HepG2 (cell line): ENCODE measurements around the gene KCNH1. TPM values are rescaled to one million over a fixed set of nuclear protein-coding genes. Genes with fewer than 3 reads are reported as not detected.

ENCODE experiments used
- ATAC-seq: fragments of 200-7000 bp; cut with Tn5 transposase; 3 replicates; pipeline ENCODE4 v1.9.1; 2020; ENCODE audit warnings: mild to moderate bottlenecking, moderate library complexity
- BruUV-seq: library from RNA; stranded (reverse); fragments of 400-500 nt; replicated peaks from 2 replicates; lab custom pipeline; 2021; lab: Mats Ljungman, UMichigan
- CTCF ChIA-PET: fragments of 300-600 bp; formaldehyde crosslinking; extraction: SDS; loops from one replicate; lab custom pipeline; 2021; ENCODE audit warnings: low total read pairs, inconsistent platforms, low intra/inter-chr PET ratio; lab: Yijun Ruan, JAX
- POLR2A ChIA-PET: fragments of 350-600 bp; sonication (Branson Sonifier 250); formaldehyde crosslinking; loops from one replicate; lab custom pipeline; 2020; ENCODE audit warnings: antibody characterized with exemption, inconsistent platforms; lab: Yijun Ruan, JAX
- DNase-seq: peaks from one replicate; pipeline ENCODE4 v3.0.0-alpha.2; 2015; ENCODE audit warnings: low spot score
- FAIRE-seq: peaks from 3 replicates; lab custom pipeline; 2011; peaks lifted over from hg19 to GRCh38; lab: Jason Lieb, UNC
- H2AFZ ChIP-seq: one replicate; pipeline ENCODE4 v1.6.1; 2011; ENCODE audit warnings: low read length, inconsistent platforms
- H3K27ac ChIP-seq: fragments of 300-600 bp; 3 replicates; pipeline ENCODE4 v1.8.0; 2011; ENCODE audit warnings: mixed run types, mild to moderate bottlenecking, mixed read lengths, low read length, inconsistent platforms; ENCODE audit not compliant: insufficient read depth; ENCODE audit errors: extremely low read length
- H3K27me3 ChIP-seq, 2 experiments: fragments of 200-600 bp in 1 of 2; 2 replicates in 1 of 2; 3 replicates in 1 of 2; pipeline versions ENCODE4 v1.6.0 to v1.8.0; 2011; ENCODE audit warnings: low read length in 2 of 2, mild to moderate bottlenecking in 2 of 2, moderate library complexity in 2 of 2, inconsistent platforms in 1 of 2; ENCODE audit not compliant: insufficient read depth in 2 of 2, control insufficient read depth in 1 of 2
- H3K36me3 ChIP-seq, 2 experiments: fragments of 200-600 bp in 1 of 2; replicated peaks in 1 of 2; 2 replicates in 1 of 2; 3 replicates in 1 of 2; pipeline versions ENCODE4 v1.5.1 to v1.8.0; 2011; ENCODE audit warnings: low read length in 2 of 2, inconsistent platforms in 1 of 2; ENCODE audit not compliant: insufficient read depth in 2 of 2, control insufficient read depth in 1 of 2
- H3K4me1 ChIP-seq: 2 replicates; pipeline ENCODE4 v1.5.1; 2012; ENCODE audit warnings: low read length, inconsistent platforms; ENCODE audit not compliant: insufficient read depth
- H3K4me2 ChIP-seq: 2 replicates; pipeline ENCODE4 v1.6.0; 2011; ENCODE audit warnings: low read depth, low read length, inconsistent platforms
- H3K4me3 ChIP-seq, 3 experiments: fragments of 200-600 bp in 1 of 3; sonication (generic), shearing (Covaris generic) in 1 of 3; replicated peaks in 1 of 3; 2 replicates each; pipeline ENCODE4 v1.5.1; 2011 to 2016; ENCODE audit warnings: low read length in 3 of 3, inconsistent platforms in 2 of 3, low read depth in 2 of 3, mild to moderate bottlenecking in 2 of 3, control low read depth in 1 of 3, mixed read lengths in 1 of 3; ENCODE audit not compliant: insufficient read depth in 1 of 3
- H3K79me2 ChIP-seq: one replicate; pipeline ENCODE4 v1.6.1; 2011; ENCODE audit warnings: low read length, inconsistent platforms; ENCODE audit not compliant: insufficient read depth
- H3K9ac ChIP-seq: 2 replicates; pipeline ENCODE4 v1.6.0; 2011; ENCODE audit warnings: mild to moderate bottlenecking, low read depth, low read length, inconsistent platforms; ENCODE audit not compliant: insufficient read depth
- H3K9me3 ChIP-seq: 2 replicates; pipeline ENCODE4 v1.5.1; 2012; ENCODE audit warnings: mild to moderate bottlenecking, low read length
- H4K20me1 ChIP-seq: 2 replicates; pipeline ENCODE4 v1.6.0; 2011; ENCODE audit warnings: inconsistent platforms, mild to moderate bottlenecking, low read length, moderate library complexity; ENCODE audit not compliant: insufficient read depth
- ATF7 ChIP-seq, 2 experiments: fragments of 450-650 bp in 1 of 2; sonication (generic) in 1 of 2; formaldehyde crosslinking in 1 of 2; IDR thresholded peaks; 2 replicates each; pipeline versions ENCODE4 v1.4.0 to v1.6.1; 2016 to 2020; ENCODE audit warnings: antibody characterized with exemption in 1 of 2, mild to moderate bottlenecking in 1 of 2, missing genetic modification reagents in 1 of 2
- CHCHD3 ChIP-seq: sonication (generic); formaldehyde crosslinking; IDR thresholded peaks from 2 replicates; pipeline ENCODE4 v1.8.0; 2022; ENCODE audit warnings: mild to moderate bottlenecking, missing genetic modification reagents, moderate library complexity
- CREB1 ChIP-seq, 2 experiments: fragments of 450-650 bp in 1 of 2; IDR thresholded peaks; 2 replicates each; pipeline ENCODE4 v1.6.1; 2016 to 2017; ENCODE audit warnings: control low read depth in 1 of 2, mild to moderate bottlenecking in 1 of 2, missing compliant biosample characterization in 1 of 2, missing genetic modification characterization in 1 of 2
- NPAS2 ChIP-seq: sonication (generic); formaldehyde crosslinking; IDR thresholded peaks from 2 replicates; pipeline ENCODE4 v1.8.0; 2022; ENCODE audit warnings: mild to moderate bottlenecking, missing genetic modification reagents, borderline replicate concordance
- PLRG1 ChIP-seq: fragments of 450-650 bp; conservative IDR thresholded peaks from 2 replicates; pipeline ENCODE4 v1.6.1; 2016
- RFXAP ChIP-seq: sonication (generic); formaldehyde crosslinking; IDR thresholded peaks from 2 replicates; pipeline ENCODE4 v1.4.0; 2020; ENCODE audit warnings: missing genetic modification reagents, borderline replicate concordance
- SMARCC2 ChIP-seq: fragments of 450-650 bp; IDR thresholded peaks from 2 replicates; pipeline ENCODE4 v1.6.1; 2017; ENCODE audit warnings: antibody characterized with exemption, mild to moderate bottlenecking
- ZFP1 ChIP-seq: IDR thresholded peaks from 2 replicates; pipeline ENCODE4 v1.6.1; 2016
- ZNF205 ChIP-seq: IDR thresholded peaks from 2 replicates; pipeline ENCODE4 v1.6.1; 2018; ENCODE audit warnings: missing biosample characterization, missing genetic modification reagents
- ZNF260 ChIP-seq: sonication (generic); formaldehyde crosslinking; IDR thresholded peaks from 2 replicates; pipeline ENCODE4 v1.4.0; 2020; ENCODE audit warnings: missing genetic modification reagents, low read depth, mild to moderate bottlenecking, borderline replicate concordance
- ZNF329 ChIP-seq: sonication (generic); formaldehyde crosslinking; IDR thresholded peaks from 2 replicates; pipeline ENCODE4 v1.9.0; 2021; ENCODE audit warnings: low read depth, mild to moderate bottlenecking, missing genetic modification reagents
- ZNF383 ChIP-seq: sonication (generic); formaldehyde crosslinking; IDR thresholded peaks from 2 replicates; pipeline ENCODE4 v1.4.0; 2020; ENCODE audit warnings: missing genetic modification reagents, mild to moderate bottlenecking, borderline replicate concordance
- ZNF574 ChIP-seq: sonication (generic); formaldehyde crosslinking; IDR thresholded peaks from 2 replicates; pipeline ENCODE4 v1.4.0; 2020; ENCODE audit warnings: missing genetic modification reagents
- ZSCAN12 ChIP-seq: sonication (generic); formaldehyde crosslinking; IDR thresholded peaks from 2 replicates; pipeline ENCODE4 v1.9.0; 2021; ENCODE audit warnings: mild to moderate bottlenecking, missing genetic modification reagents
- WGBS: methylation state at CpG from one replicate; pipeline ENCODE4 v1.1.6; 2017; ENCODE audit warnings: low lambda C conversion rate; 5-methylcytosine and 5-hydroxymethylcytosine counted together
- in situ Hi-C: cut with HindIII; loops from 2 replicates; pipeline ENCODE4 v1.10.0; 2017; ENCODE audit warnings: low pct_unique_long_range_greater_than_20kb; ENCODE audit not compliant: extremely low pct_ligation_motif_present
- intact Hi-C: fragments of 100-400 bp; cut with micrococcal nuclease; formaldehyde crosslinking; loops from one replicate; pipeline ENCODE4 v1.10.0; 2022; ENCODE audit not compliant: unreplicated experiment
- polyA plus RNA-seq, 8 experiments: library from polyadenylated mRNA; depleted of rRNA in 3 of 8; stranded (reverse) in 7 of 8; unstranded in 1 of 8; fragments of >200 nt; fragmentation: Illumina TruSeq in 4 of 8; extraction: Trizol in 4 of 8; gene quantifications; 2 replicates each; pipeline versions ENCODE4 v1.2.1 to v1.2.3, GENCODE V29; 2011 to 2016; ENCODE audit warnings: low read depth in 4 of 8, missing spikeins in 1 of 8, mixed read lengths in 1 of 8; ENCODE audit not compliant: insufficient read depth in 1 of 8
- total RNA-seq, 5 experiments: library from RNA; depleted of rRNA; stranded (reverse); fragments of >200 nt; fragmentation: Illumina TruSeq; extraction: Trizol; gene quantifications; 2 replicates each; pipeline ENCODE4 v1.2.3, GENCODE V29; 2016; ENCODE audit warnings: low read depth in 1 of 5

The KCNH1 gene
- total and polyA plus RNA-seq, 2 of the 13 experiments (the other 11 are each of a cell fraction or from before 2014, with no cell fraction given), result not detected

- no peak for ATAC-seq
- Histone ChIP-seq H2AFZ (no peak overlapping the region), H3K4me3 (no peak overlapping the region), H3K27me3 (no peaks in the 10 kb centered on the region), H3K9ac (no peak overlapping the region), H3K4me1 (no peaks in the 10 kb centered on the region), H3K27ac (no peak overlapping the region), H3K9me3 (no peaks in the 10 kb centered on the region), H4K20me1 (no peaks in the 10 kb centered on the region), H3K36me3 (no peaks in the 10 kb centered on the region), H3K4me2 (no peak overlapping the region), H3K79me2 (no peaks in the 10 kb centered on the region)
- 33% methylated on average over 2 of the region's 2 CpGs for WGBS
- CTCF ChIA-PET, result no interaction called here
- in situ Hi-C loops, result no loop called here
- POLR2A ChIA-PET, result no interaction called here
- no peak for TF ChIP-seq SMARCC2
- no peak for TF ChIP-seq ZNF329 (CRISPR knock-in tag)
- TF ChIP-seq ATF7 (IDR thresholded peaks at IDR 0.05), result peak; percentile 92
- no peak for TF ChIP-seq ATF7 (CRISPR knock-in tag; IDR thresholded peaks at IDR 0.05)
- TF ChIP-seq CREB1 (IDR thresholded peaks at IDR 0.05), result peak; percentile 96
- no peak for TF ChIP-seq CREB1 (CRISPR knock-in tag; IDR thresholded peaks at IDR 0.05)
- no TSS peak for BruUV-seq
- no peak for FAIRE-seq
- intact Hi-C loops, result no loop called here
- DNase-seq, result no peak
Measured at GRCh38 chr1:210912752-210913151, 221.2 kb downstream of the KCNH1 start.

GRCh38 chr1:210910020-210910575 lies 223.8 kb downstream of the KCNH1 start:
- no peaks in the 10 kb centered on the region for H3K4me1 ChIP-seq
- 0% methylated on average over 2 of the region's 2 CpGs for WGBS
- no peaks in the 10 kb centered on the region for H3K36me3 ChIP-seq
- no peak overlapping the region for H2AFZ ChIP-seq
- no peak overlapping the region for H3K9ac ChIP-seq
- no peak overlapping the region for H3K4me2 ChIP-seq
- no peak overlapping the region for H3K4me3 ChIP-seq
- no TSS peak for BruUV-seq
- DNase-seq (no peak), ATAC-seq (no peak), FAIRE-seq (no peak)
- intact Hi-C loops, result no loop called here
- H3K27me3 ChIP-seq, result no peaks in the 10 kb centered on the region; a peak in 1 of 5 replicates
- in situ Hi-C loops, result no loop called here
- no peaks in the 10 kb centered on the region for H3K9me3 ChIP-seq
- no peaks in the 10 kb centered on the region for H3K79me2 ChIP-seq
- CTCF ChIA-PET, result no interaction called here
- no peak overlapping the region for H3K27ac ChIP-seq
- H4K20me1 ChIP-seq, result no peaks in the 10 kb centered on the region
- POLR2A ChIA-PET, result no interaction called here
- TF ChIP-seq ZNF260 (CRISPR knock-in tag), result no peak
- no peak for TF ChIP-seq ZNF574 (CRISPR knock-in tag)
- no peak for TF ChIP-seq ZFP1
- TF ChIP-seq PLRG1, result no peak
- TF ChIP-seq ZSCAN12 (CRISPR knock-in tag), result no peak
- TF ChIP-seq CHCHD3 (CRISPR knock-in tag), result no peak
- no peak for TF ChIP-seq ZNF383
- no peak for TF ChIP-seq NPAS2 (CRISPR knock-in tag)
- no peak for TF ChIP-seq ZNF205 (CRISPR knock-in tag)
- no peak for TF ChIP-seq RFXAP (CRISPR knock-in tag)
